Endodermal cell (in vitro differentiated cells): Measurements from ENCODE around the gene DAPK2. TPM values are rescaled to one million over a fixed set of nuclear protein-coding genes. Genes with fewer than 3 reads are reported as not detected.

Experiments used
- DNase-seq: peaks from one replicate; pipeline ENCODE4 v3.0.0-alpha.2; 2017
- H3K27ac ChIP-seq: 2 replicates; pipeline ENCODE4 v1.5.1; 2013; ENCODE audit warnings: mild to moderate bottlenecking, low read depth, low read length, moderate library complexity
- H3K27me3 ChIP-seq: 2 replicates; pipeline ENCODE4 v1.6.1; 2013; ENCODE audit warnings: mild to moderate bottlenecking, low read length, moderate library complexity; ENCODE audit not compliant: insufficient read depth, control insufficient read depth, poor library complexity, severe bottlenecking
- H3K36me3 ChIP-seq: 2 replicates; pipeline ENCODE4 v1.7.0; 2013; ENCODE audit warnings: mild to moderate bottlenecking, low read length, moderate library complexity; ENCODE audit not compliant: control insufficient read depth, insufficient read depth
- H3K4me1 ChIP-seq: one replicate; pipeline ENCODE4 v1.7.0; 2013; ENCODE audit warnings: low read length; ENCODE audit not compliant: control insufficient read depth, insufficient read depth
- H3K4me3 ChIP-seq: 2 replicates; pipeline ENCODE4 v1.5.1; 2013; ENCODE audit warnings: mild to moderate bottlenecking, low read length, moderate library complexity
- H3K9ac ChIP-seq: 2 replicates; pipeline ENCODE4 v1.6.1; 2013; ENCODE audit warnings: mild to moderate bottlenecking, low read length, moderate library complexity; ENCODE audit not compliant: poor library complexity, severe bottlenecking; ENCODE audit errors: extremely low read depth
- H3K9me3 ChIP-seq: 2 replicates; pipeline ENCODE4 v1.6.1; 2013; ENCODE audit warnings: mild to moderate bottlenecking, low read length, moderate library complexity; ENCODE audit not compliant: control insufficient read depth
- H3K27ac Mint-ChIP-seq: 2 replicates; pipeline ENCODE4 v1.8.0; 2020; ENCODE audit warnings: mixed read lengths
- H3K27me3 Mint-ChIP-seq: 2 replicates; pipeline ENCODE4 v1.8.0; 2021; ENCODE audit warnings: mild to moderate bottlenecking, mixed read lengths; ENCODE audit not compliant: insufficient read depth
- H3K36me3 Mint-ChIP-seq: 2 replicates; pipeline ENCODE4 v1.8.0; 2020; ENCODE audit warnings: low read depth, mixed read lengths
- H3K4me1 Mint-ChIP-seq: 2 replicates; pipeline ENCODE4 v1.8.0; 2020; ENCODE audit warnings: mixed read lengths
- H3K4me3 Mint-ChIP-seq: 2 replicates; pipeline ENCODE4 v1.8.0; 2020; ENCODE audit warnings: mild to moderate bottlenecking, moderate library complexity, mixed read lengths
- H3K9me3 Mint-ChIP-seq: 2 replicates; pipeline ENCODE4 v1.8.0; 2020; ENCODE audit warnings: mild to moderate bottlenecking, mixed read lengths
- WGBS, 2 experiments: methylation state at CpG; one replicate each; pipeline versions ENCODE4 v1.1.5 to v1.1.7; 2013; ENCODE audit warnings: missing lambda C conversion rate in 2 of 2, mixed read lengths in 1 of 2; ENCODE audit not compliant: insufficient coverage in 1 of 2, insufficient read length in 1 of 2; 5-methylcytosine and 5-hydroxymethylcytosine counted together
- microRNA-seq: library from miRNA; unstranded; fragments of <30 nt; microRNA quantifications from one replicate; pipeline ENCODE4 v1.2.0, GENCODE V29; 2020; ENCODE audit warnings: borderline microRNAs expressed
- total RNA-seq, 2 donors: library from RNA; stranded (reverse); fragmentation: NEBNext Ultra II Directional in 1 of 2; extraction: Animal tissue kit (Norgen Biotek cat#: 25700) in 1 of 2; gene quantifications; 2 replicates in 1 of 2; 3 replicates in 1 of 2; pipeline ENCODE4 v1.2.1, GENCODE V29; 2021
- TF ChIP-seq, protein P1 (sequence below): fragments of 200-600 bp; sonication (generic); conservative IDR thresholded peaks from 2 replicates; pipeline ENCODE4 v1.5.0; 2021; ENCODE audit warnings: antibody characterized with exemption, mild to moderate bottlenecking

Gene DAPK2
- total RNA-seq, 2 donors from 2014 or later: 2.4 to 2.6 TPM

DNA sequence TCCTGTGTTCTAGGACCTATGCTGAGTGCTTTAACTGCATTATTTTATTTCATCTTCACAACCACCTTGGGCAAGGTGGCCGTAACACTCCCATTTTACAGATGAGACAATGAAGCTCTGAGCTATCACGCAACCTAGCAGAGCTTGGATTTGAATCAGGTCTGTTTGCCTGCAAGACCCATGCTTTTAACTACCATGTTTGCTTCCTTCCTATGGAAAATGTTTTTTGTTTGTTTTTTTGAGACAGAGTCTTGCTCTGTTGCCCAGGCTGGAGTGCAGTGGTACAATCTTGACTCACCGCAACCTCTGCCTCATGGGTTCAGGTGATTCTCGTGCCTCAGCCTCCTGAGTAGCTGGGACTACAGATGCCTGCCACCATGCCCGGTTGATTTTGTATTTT, 187.8 kb downstream of the DAPK2 start:
- Histone ChIP-seq H3K4me1 (no peaks in the 10 kb centered on the region), H3K27me3 (no peaks in the 10 kb centered on the region), H3K4me3 (no peak overlapping the region), H3K9me3 (no peaks in the 10 kb centered on the region), H3K27ac (no peak overlapping the region), H3K36me3 (no peaks in the 10 kb centered on the region), H3K9ac (no peak overlapping the region)
- no peaks in the 10 kb centered on the region for H3K27me3 Mint-ChIP-seq
- no peaks in the 10 kb centered on the region for H3K4me1 Mint-ChIP-seq
- no peak for DNase-seq
- no peak overlapping the region for H3K27ac Mint-ChIP-seq
- H3K9me3 Mint-ChIP-seq: no peaks in the 10 kb centered on the region
- TF ChIP-seq, protein P1, sequence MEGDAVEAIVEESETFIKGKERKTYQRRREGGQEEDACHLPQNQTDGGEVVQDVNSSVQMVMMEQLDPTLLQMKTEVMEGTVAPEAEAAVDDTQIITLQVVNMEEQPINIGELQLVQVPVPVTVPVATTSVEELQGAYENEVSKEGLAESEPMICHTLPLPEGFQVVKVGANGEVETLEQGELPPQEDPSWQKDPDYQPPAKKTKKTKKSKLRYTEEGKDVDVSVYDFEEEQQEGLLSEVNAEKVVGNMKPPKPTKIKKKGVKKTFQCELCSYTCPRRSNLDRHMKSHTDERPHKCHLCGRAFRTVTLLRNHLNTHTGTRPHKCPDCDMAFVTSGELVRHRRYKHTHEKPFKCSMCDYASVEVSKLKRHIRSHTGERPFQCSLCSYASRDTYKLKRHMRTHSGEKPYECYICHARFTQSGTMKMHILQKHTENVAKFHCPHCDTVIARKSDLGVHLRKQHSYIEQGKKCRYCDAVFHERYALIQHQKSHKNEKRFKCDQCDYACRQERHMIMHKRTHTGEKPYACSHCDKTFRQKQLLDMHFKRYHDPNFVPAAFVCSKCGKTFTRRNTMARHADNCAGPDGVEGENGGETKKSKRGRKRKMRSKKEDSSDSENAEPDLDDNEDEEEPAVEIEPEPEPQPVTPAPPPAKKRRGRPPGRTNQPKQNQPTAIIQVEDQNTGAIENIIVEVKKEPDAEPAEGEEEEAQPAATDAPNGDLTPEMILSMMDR: no peak
- no peak overlapping the region for H3K4me3 Mint-ChIP-seq
- H3K36me3 Mint-ChIP-seq: no peaks in the 10 kb centered on the region
- 97% methylated on average over 4 to 5 of the region's 5 CpGs for WGBS, 2 experiments

DNA sequence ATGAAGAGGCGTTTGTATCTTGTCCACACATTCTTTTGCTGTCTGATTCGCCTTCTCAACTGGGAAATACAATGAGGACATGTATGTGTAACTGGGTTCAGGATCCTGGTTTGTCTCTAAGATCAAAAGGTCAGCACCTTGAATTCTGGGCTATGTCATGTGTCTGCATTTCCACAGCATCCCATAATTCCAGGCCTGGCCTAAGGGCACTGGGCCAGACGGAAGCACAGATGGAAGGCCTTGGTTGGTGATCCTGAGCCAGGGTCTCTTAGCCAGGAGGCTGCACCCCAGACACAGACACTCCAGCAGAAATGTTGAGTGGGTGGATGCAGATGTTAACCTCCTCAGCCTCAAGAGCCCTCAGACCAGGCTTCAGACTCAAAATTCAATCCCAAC, 188.8 kb downstream of the DAPK2 start:
- TF ChIP-seq, protein P1: no peak
- Mint-ChIP-seq H3K4me3 (no peak overlapping the region), H3K4me1 (no peaks in the 10 kb centered on the region), H3K27ac (no peak overlapping the region), H3K9me3 (no peaks in the 10 kb centered on the region), H3K36me3 (no peaks in the 10 kb centered on the region), H3K27me3 (no peaks in the 10 kb centered on the region)
- peak overlapping the region; percentile 71 for H3K27ac ChIP-seq
- H3K36me3 ChIP-seq: no peaks in the 10 kb centered on the region
- no peak overlapping the region for H3K4me3 ChIP-seq
- H3K4me1 ChIP-seq: no peaks in the 10 kb centered on the region
- H3K27me3 ChIP-seq: no peaks in the 10 kb centered on the region
- no peak overlapping the region for H3K9ac ChIP-seq
- 83 to 90% methylated on average over 3 of the region's 3 CpGs for WGBS, 2 experiments
- H3K9me3 ChIP-seq: no peaks in the 10 kb centered on the region
- no peak for DNase-seq

Small RNAs within 50 kb of the gene (microRNA-seq; reads per million reads assigned to microRNA genes)
- not detected for gene MIR422A

Other genes with a start within 250 kb of the DAPK2 start
- 10 to 100 TPM; 31.3 to 34.6 TPM for gene HERC1, start 212.5 kb downstream of the DAPK2 start, total RNA-seq
- 10 to 100 TPM; 54.6 to 63.2 TPM for gene CIAO2A, start 47.4 kb upstream of the DAPK2 start, total RNA-seq
- 10 to 100 TPM; 54.5 to 63.0 TPM for gene SNX1, start 49.5 kb upstream of the DAPK2 start, total RNA-seq
- gene SNX22, start 105.2 kb upstream of the DAPK2 start, total RNA-seq: 1 to 10 TPM; 1.6 to 2.6 TPM
- gene PPIB, start 116.5 kb upstream of the DAPK2 start, total RNA-seq: 100 to 1,000 TPM; 551 to 652 TPM